Measurements from ENCODE around the gene CAD.

GRCh38 chr2:27182346-27182745 is 34.8 kb upstream of the CAD start:
- TF ChIP-seq GATA2 (IDR thresholded peaks at IDR 0.05; ENCODE audit: low read depth, low read length) (no peak), GATA3 (IDR thresholded peaks at IDR 0.05; ENCODE audit: low read depth, low read length) (no peak)

Data from SH-SY5Y (cell line).